CD4-positive, alpha-beta memory T cell (primary cell): ENCODE data around the gene MYO1F. TPM values are rescaled to one million over a fixed set of nuclear protein-coding genes. Genes with fewer than 3 reads are reported as not detected.

ENCODE experiments used
- CTCF ChIA-PET: fragments of 350-600 bp; sonication (Branson Sonifier 250); formaldehyde crosslinking; loops from one replicate; lab custom pipeline; 2021; ENCODE audit warnings: inconsistent platforms; ENCODE audit not compliant: partially characterized antibody; lab: Charles Lee
- POLR2A ChIA-PET: fragments of 350-600 bp; sonication (Branson Sonifier 250); formaldehyde crosslinking; loops from one replicate; lab custom pipeline; 2021; ENCODE audit not compliant: partially characterized antibody; lab: Charles Lee
- DNase-seq, 5 donors: peaks; one replicate each; pipeline versions ENCODE4 v3.0.0 to v3.0.0-alpha.2; 2020 to 2022; ENCODE audit warnings: mixed read lengths in 1 of 5
- H3K27ac ChIP-seq: one replicate; pipeline ENCODE4 v1.7.0; 2013; ENCODE audit warnings: low read depth, low read length
- H3K27me3 ChIP-seq: 2 replicates; pipeline ENCODE4 v1.7.0; 2013; ENCODE audit warnings: mild to moderate bottlenecking, low read length, moderate library complexity; ENCODE audit not compliant: insufficient read depth
- H3K36me3 ChIP-seq: 2 replicates; pipeline ENCODE4 v1.7.0; 2013; ENCODE audit warnings: mild to moderate bottlenecking, low read length, moderate library complexity; ENCODE audit not compliant: insufficient read depth
- H3K4me1 ChIP-seq: 2 replicates; pipeline ENCODE4 v1.7.0; 2013; ENCODE audit warnings: mild to moderate bottlenecking, low read length, moderate library complexity; ENCODE audit not compliant: insufficient read depth
- H3K4me3 ChIP-seq, 2 donors: one replicate each; pipeline ENCODE4 v1.7.0; 2013; ENCODE audit warnings: low read length in 2 of 2, mild to moderate bottlenecking in 1 of 2
- H3K9me3 ChIP-seq, 2 donors: one replicate each; pipeline ENCODE4 v1.7.0; 2013; ENCODE audit warnings: low read length in 2 of 2, control low read depth in 1 of 2; ENCODE audit not compliant: control insufficient read depth in 1 of 2
- H3K27ac Mint-ChIP-seq, 7 donors: one replicate each; pipeline ENCODE4 v1.8.0; 2020 to 2021; ENCODE audit warnings: mixed read lengths in 7 of 7, mild to moderate bottlenecking in 6 of 7, inconsistent platforms in 3 of 7, moderate library complexity in 3 of 7
- H3K27me3 Mint-ChIP-seq, 2 donors: one replicate each; pipeline ENCODE4 v1.8.0; 2020 to 2021; ENCODE audit warnings: mixed read lengths in 2 of 2
- H3K36me3 Mint-ChIP-seq, 2 donors: one replicate each; pipeline ENCODE4 v1.8.0; 2020 to 2021; ENCODE audit warnings: mixed read lengths in 2 of 2, inconsistent platforms in 1 of 2, mild to moderate bottlenecking in 1 of 2
- H3K4me1 Mint-ChIP-seq, 4 donors: one replicate each; pipeline ENCODE4 v1.8.0; 2020 to 2021; ENCODE audit warnings: mixed read lengths in 4 of 4, mild to moderate bottlenecking in 1 of 4
- H3K4me3 Mint-ChIP-seq, 8 donors: one replicate each; pipeline ENCODE4 v1.8.0; 2020 to 2021; ENCODE audit warnings: mixed read lengths in 8 of 8, mild to moderate bottlenecking in 7 of 8, moderate library complexity in 6 of 8, inconsistent platforms in 3 of 8
- H3K9me3 Mint-ChIP-seq, 8 donors: one replicate each; pipeline ENCODE4 v1.8.0; 2020 to 2021; ENCODE audit warnings: mixed read lengths in 8 of 8, mild to moderate bottlenecking in 5 of 8, inconsistent platforms in 3 of 8, moderate library complexity in 1 of 8
- intact Hi-C: fragments of 100-400 bp; cut with micrococcal nuclease; formaldehyde crosslinking; loops from one replicate; pipeline ENCODE4 v1.15.1; 2023
- polyA plus RNA-seq, 2 donors: library from polyadenylated mRNA; unstranded; fragments of 300-500 nt; fragmentation: Illumina TruSeq; gene quantifications; one replicate each; pipeline ENCODE4 v1.2.3, GENCODE V29; 2021
- total RNA-seq, 2 experiments: library from RNA; stranded (reverse); gene quantifications; one replicate each; pipeline ENCODE4 v1.2.3, GENCODE V29; 2021

Gene MYO1F
- total and polyA plus RNA-seq, 4 experiments from 2014 or later: 35.9 to 359 (median 220) TPM

DNA sequence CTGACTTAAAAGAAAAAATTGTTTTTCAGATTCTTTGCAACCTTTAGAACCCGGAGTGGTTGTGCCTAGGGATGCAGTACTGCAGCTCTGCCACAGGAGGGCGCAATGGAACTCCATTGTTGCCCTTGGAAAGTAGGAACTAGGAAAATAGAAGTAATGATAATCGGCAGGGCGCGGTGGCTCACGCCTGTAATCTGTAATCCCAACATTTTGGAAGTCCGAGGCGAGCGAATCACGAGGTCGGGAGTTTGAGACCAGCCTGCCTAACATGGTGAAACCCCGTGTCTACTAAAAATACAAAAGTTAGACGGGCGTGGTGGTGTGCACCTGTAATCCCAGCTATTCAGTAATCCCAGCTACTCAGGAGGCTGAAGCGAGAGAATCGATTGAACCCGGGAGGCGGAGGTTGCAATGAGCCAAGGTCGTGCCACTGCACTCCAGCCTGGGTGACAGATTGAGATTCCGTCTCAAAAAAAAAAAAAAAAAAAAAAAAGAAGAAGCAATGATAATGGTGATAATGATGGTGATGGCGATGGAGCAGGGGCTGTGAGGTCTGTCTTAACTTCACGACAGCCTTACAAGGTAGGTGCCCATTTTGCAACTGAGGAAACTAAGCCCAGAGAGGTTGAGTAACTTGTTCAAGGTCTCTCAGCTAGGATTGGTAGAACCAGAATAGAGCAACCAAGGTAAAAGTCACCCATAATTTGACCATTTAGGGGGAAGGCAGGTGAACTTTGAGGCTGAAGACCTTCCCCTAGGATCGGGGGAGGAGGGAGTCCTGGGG, 38.8 kb upstream of the MYO1F start:
- ChIA-PET CTCF (interaction anchor here (0.7 to 3.4 kb wide), 14 partner anchors 11 to 1982 kb away, joined by 3 to 14 read pairs (median 4); partner anchors contain the start of gene MARCHF2), POLR2A (interaction anchor here (0.6 to 1.4 kb wide), 2 partner anchors 22 to 29 kb away, joined by 3 read pairs; no protein-coding TSS in a partner anchor)
- Histone ChIP-seq H3K27me3 (no peaks in the 10 kb centered on the region), H3K36me3 (no peaks in the 10 kb centered on the region), H3K4me1 (peaks cover 20% of the 10 kb centered on the region), H3K27ac (no peak overlapping the region), H3K9me3 (no peaks in the 10 kb centered on the region), H3K4me3 (no peak overlapping the region)
- Mint-ChIP-seq H3K4me3 (peak overlapping the region in 4 of 8 donors; percentile 22 to 64 (median 44)), H3K36me3 (peaks cover 0 to 2% of the 10 kb centered on the region in 2 donors), H3K27ac (peak overlapping the region in 6 of 7 donors; percentile 11 to 57 (median 46)), H3K4me1 (peaks cover 9 to 27% (median 17%) of the 10 kb centered on the region in 4 donors), H3K27me3 (peaks cover 3 to 8% of the 10 kb centered on the region in 2 donors), H3K9me3 (peaks cover 0 to 1% (median 0%) of the 10 kb centered on the region in 8 donors)
- peak; percentile 51 to 63 (median 56) for DNase-seq
- intact Hi-C loops: loop anchor here (1.0 kb wide), 1 partner anchor 36 kb away; no protein-coding TSS in a partner anchor

DNA sequence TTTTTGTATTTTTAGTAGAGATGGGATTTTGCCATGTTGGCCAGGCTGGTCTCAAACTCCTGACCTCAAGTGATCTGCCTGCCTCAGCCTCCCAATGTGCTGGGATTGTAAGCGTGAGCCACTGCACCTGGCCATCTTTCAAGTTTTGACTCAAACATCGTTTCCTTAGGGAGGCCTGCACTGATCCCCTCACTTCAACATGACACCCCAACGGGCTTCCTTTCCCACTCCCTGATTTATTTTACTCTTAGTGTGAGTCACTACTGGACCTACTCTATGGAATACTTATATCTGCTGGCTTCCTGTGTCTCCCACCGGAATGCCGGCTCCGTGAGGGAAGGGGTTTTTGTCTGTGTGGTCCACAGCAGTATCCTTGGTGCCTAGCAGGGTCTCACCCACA, 37.8 kb upstream of the MYO1F start:
- Histone ChIP-seq H3K4me3 (no peak overlapping the region), H3K27ac (no peak overlapping the region), H3K4me1 (peaks cover 24% of the 10 kb centered on the region), H3K9me3 (no peaks in the 10 kb centered on the region), H3K36me3 (no peaks in the 10 kb centered on the region), H3K27me3 (no peaks in the 10 kb centered on the region)
- intact Hi-C loops: loop anchor here (1.0 kb wide), 1 partner anchor 35 kb away; no protein-coding TSS in a partner anchor
- Mint-ChIP-seq H3K9me3 (peaks cover 0 to 1% (median 0%) of the 10 kb centered on the region in 8 donors), H3K36me3 (peaks cover 0 to 5% of the 10 kb centered on the region in 2 donors), H3K27ac (peak overlapping the region in 6 of 7 donors; percentile 1 to 88 (median 33)), H3K27me3 (peaks cover 1 to 2% of the 10 kb centered on the region in 2 donors), H3K4me1 (peaks cover 11 to 31% (median 20%) of the 10 kb centered on the region in 4 donors), H3K4me3 (no peak overlapping the region)
- POLR2A ChIA-PET: interaction anchor here (1.4 kb wide), 1 partner anchor 21 kb away, joined by 3 read pairs; no protein-coding TSS in a partner anchor
- CTCF ChIA-PET: interaction anchor here (0.8 to 3.4 kb wide), 10 partner anchors 10 to 1983 kb away, joined by 3 to 19 read pairs (median 4); partner anchors contain the start of gene MARCHF2
- no peak for DNase-seq

DNA sequence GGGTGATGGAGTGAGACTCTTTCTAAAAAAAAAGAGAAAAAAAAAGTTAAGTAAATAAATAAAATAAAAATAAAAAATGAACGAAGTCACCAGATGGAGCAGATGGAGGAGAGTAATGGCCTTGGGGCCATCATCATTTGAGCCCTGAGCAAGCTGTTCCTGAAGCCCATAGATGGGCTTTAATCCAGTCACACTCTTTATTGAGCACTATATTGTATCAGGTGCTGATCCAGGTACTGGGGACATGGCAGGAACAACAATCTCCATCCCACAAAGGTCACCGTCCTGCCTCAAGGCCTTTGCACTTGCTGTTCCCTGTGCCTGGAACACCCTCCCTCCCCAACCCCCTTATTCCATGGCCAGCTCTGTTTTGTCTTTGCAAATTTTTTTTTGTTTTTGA, 37.2 kb upstream of the MYO1F start:
- Mint-ChIP-seq H3K9me3 (peaks cover 0 to 1% (median 0%) of the 10 kb centered on the region in 8 donors), H3K27me3 (peaks cover 1 to 2% of the 10 kb centered on the region in 2 donors)
- POLR2A ChIA-PET: interaction anchor here (1.4 kb wide), 1 partner anchor 21 kb away, joined by 3 read pairs; no protein-coding TSS in a partner anchor

DNA sequence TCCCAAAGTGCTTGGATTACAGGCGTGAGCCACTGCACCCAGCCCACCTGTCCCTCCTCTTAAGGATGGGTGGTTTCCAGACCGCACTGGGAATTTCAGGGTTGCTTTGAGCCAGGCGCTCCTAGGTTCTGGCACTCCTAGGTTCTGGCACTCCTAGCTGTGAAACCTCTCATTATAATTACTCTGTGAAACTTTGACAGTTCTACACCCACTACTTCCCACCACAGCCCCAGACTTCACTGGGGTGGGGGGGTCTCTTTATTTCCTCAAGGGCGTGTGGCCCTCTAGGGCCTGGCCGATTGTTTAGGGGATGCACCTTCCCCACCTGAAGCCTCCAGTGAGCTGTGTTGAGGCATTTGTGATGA, 35.5 kb upstream of the MYO1F start:
- intact Hi-C loops: no loop called here
- Mint-ChIP-seq H3K4me1 (peaks cover 21 to 50% (median 36%) of the 10 kb centered on the region in 4 donors), H3K36me3 (peaks cover 4 to 13% of the 10 kb centered on the region in 2 donors), H3K27ac (peak overlapping the region in 4 of 7 donors; percentile 68 to 89 (median 78)), H3K9me3 (peaks cover 0 to 3% (median 0%) of the 10 kb centered on the region in 8 donors), H3K27me3 (peaks cover 1 to 2% of the 10 kb centered on the region in 2 donors), H3K4me3 (peak overlapping the region in 6 of 8 donors; percentile 31 to 69 (median 60))
- no peaks in the 10 kb centered on the region for H3K27me3 ChIP-seq
- ChIA-PET CTCF (interaction anchor here (0.7 to 2.5 kb wide), 3 partner anchors 19 to 1880 kb away, joined by 3 to 19 read pairs (median 11); no protein-coding TSS in a partner anchor), POLR2A (interaction anchor here (1.3 kb wide), 1 partner anchor 22 kb away, joined by 4 read pairs; no protein-coding TSS in a partner anchor)
- no peaks in the 10 kb centered on the region for H3K9me3 ChIP-seq
- no peak for DNase-seq
- H3K27ac ChIP-seq: no peak overlapping the region
- H3K4me3 ChIP-seq: no peak overlapping the region
- no peaks in the 10 kb centered on the region for H3K36me3 ChIP-seq
- peaks cover 38% of the 10 kb centered on the region for H3K4me1 ChIP-seq

More for the DNA sequence above, 37.2 kb upstream of the MYO1F start:
- DNase-seq: no peak
- Histone ChIP-seq H3K36me3 (no peaks in the 10 kb centered on the region), H3K27me3 (no peaks in the 10 kb centered on the region), H3K27ac (no peak overlapping the region), H3K4me3 (no peak overlapping the region), H3K9me3 (no peaks in the 10 kb centered on the region), H3K4me1 (peaks cover 29% of the 10 kb centered on the region)
- CTCF ChIA-PET: interaction anchor here (0.9 to 3.4 kb wide), 7 partner anchors 10 to 201 kb away, joined by 3 to 19 read pairs (median 6); partner anchors contain the start of gene MARCHF2
- Mint-ChIP-seq H3K4me3 (no peak overlapping the region), H3K36me3 (peaks cover 0 to 8% of the 10 kb centered on the region in 2 donors), H3K4me1 (peaks cover 16 to 37% (median 25%) of the 10 kb centered on the region in 4 donors), H3K27ac (peak overlapping the region in 1 of 7 donors; percentile 7)
- intact Hi-C loops: no loop called here

DNA sequence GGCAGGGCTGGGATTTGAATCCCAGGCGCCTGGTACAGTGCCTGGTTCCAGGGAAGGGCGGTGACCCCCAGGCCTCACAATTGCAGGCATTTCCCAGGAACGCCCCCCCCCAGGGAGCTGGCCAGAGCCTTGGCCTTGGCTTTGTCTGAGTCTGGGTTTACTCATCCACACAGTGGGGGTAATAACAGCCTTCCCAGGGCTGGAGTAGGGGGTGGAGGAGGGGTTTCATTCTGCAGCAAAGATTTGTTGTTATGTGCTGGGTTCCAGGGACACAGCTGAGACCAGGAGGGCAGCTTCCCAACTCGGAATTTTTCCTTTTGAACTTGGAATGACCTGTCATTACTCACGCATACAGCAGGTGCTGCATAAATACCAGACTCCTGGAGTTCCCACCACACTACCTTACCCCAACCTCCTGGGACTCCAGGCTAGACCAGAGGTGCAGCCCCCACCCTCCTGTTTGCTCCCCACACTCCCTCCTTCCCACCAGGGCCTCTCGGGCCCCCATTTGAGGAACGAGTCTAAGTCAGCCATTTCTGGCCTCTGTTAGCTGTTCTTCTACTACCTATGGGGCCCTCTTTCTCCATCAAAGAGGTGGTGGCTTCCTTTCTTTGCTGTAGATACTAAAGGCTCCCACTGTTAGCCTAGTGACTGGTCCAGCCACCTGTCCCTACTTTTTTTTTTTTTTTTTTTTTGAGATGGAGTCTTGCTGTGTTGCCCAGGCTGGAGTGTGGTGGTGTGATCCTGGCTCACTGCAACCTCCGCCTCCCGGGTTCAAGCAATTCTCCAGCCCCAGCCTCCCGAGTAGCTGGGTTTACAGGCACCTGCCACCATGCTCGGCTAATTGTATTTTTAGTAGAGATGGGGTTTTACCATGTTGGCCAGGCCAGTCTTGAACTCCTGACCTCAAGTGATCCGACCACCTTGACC, 34.9 kb upstream of the MYO1F start:
- no peaks in the 10 kb centered on the region for H3K27me3 ChIP-seq
- H3K36me3 ChIP-seq: no peaks in the 10 kb centered on the region
- Mint-ChIP-seq H3K27ac (peak overlapping the region; percentile 70 to 92 (median 84)), H3K4me1 (peaks cover 21 to 53% (median 40%) of the 10 kb centered on the region in 4 donors), H3K27me3 (peaks cover 1 to 2% of the 10 kb centered on the region in 2 donors), H3K4me3 (peak overlapping the region; percentile 57 to 90 (median 78)), H3K36me3 (peaks cover 5 to 17% of the 10 kb centered on the region in 2 donors), H3K9me3 (peaks cover 0 to 1% (median 0%) of the 10 kb centered on the region in 8 donors)
- POLR2A ChIA-PET: interaction anchor here (1.2 to 1.5 kb wide), 3 partner anchors 17 to 32 kb away, joined by 3 to 5 read pairs (median 4); no protein-coding TSS in a partner anchor
- DNase-seq: peak in 1 of 5 donors; percentile 19
- no peaks in the 10 kb centered on the region for H3K9me3 ChIP-seq
- no peak overlapping the region for H3K4me3 ChIP-seq
- peaks cover 38% of the 10 kb centered on the region for H3K4me1 ChIP-seq
- intact Hi-C loops: loop anchor here (2.0 kb wide), 1 partner anchor 19 kb away; no protein-coding TSS in a partner anchor
- no peak overlapping the region for H3K27ac ChIP-seq
- CTCF ChIA-PET: interaction anchor here (0.7 to 2.5 kb wide), 3 partner anchors 19 to 1881 kb away, joined by 3 to 11 read pairs (median 4); no protein-coding TSS in a partner anchor

DNA sequence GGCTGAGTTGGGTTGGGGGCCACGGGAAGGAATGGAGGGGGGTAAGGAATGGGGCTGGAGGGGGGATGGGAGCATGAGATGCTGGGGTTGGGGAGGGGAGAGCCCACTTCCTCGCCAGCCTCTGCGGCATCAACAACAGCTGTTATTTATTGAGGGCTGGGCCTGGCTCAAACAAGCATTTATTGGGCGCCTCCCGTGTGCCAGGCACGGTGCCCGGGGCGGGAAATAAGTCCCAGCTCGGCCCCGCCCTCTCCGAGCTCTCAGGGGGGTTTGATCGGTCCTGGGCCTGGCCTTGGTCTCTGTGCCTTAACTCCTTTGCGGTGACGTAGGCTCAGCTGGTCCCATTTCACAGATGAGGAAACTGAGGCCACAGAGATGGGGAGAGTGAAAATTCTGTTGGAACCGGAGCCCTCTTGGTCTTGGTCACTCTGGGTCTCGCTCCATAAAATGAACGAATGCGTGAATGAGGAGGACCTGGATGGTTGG, 34.2 kb upstream of the MYO1F start:
- CTCF ChIA-PET: interaction anchor here (1.0 kb wide), 1 partner anchor 25 kb away, joined by 4 read pairs; no protein-coding TSS in a partner anchor
- Histone ChIP-seq H3K36me3 (no peaks in the 10 kb centered on the region), H3K27me3 (no peaks in the 10 kb centered on the region), H3K4me3 (no peak overlapping the region), H3K4me1 (peaks cover 38% of the 10 kb centered on the region), H3K9me3 (no peaks in the 10 kb centered on the region), H3K27ac (no peak overlapping the region)
- intact Hi-C loops: loop anchor here (2.0 kb wide), 1 partner anchor 19 kb away; no protein-coding TSS in a partner anchor
- peaks cover 22 to 60% (median 46%) of the 10 kb centered on the region in 4 donors for H3K4me1 Mint-ChIP-seq
- no peak for DNase-seq
- POLR2A ChIA-PET: interaction anchor here (1.2 to 1.5 kb wide), 3 partner anchors 16 to 31 kb away, joined by 3 to 5 read pairs (median 4); no protein-coding TSS in a partner anchor
- H3K4me3 Mint-ChIP-seq: peak overlapping the region in 7 of 8 donors; percentile 10 to 84 (median 64)
- peak overlapping the region in 5 of 7 donors; percentile 46 to 89 (median 81) for H3K27ac Mint-ChIP-seq
- peaks cover 1 to 2% of the 10 kb centered on the region in 2 donors for H3K27me3 Mint-ChIP-seq
- H3K36me3 Mint-ChIP-seq: peaks cover 11 to 22% of the 10 kb centered on the region in 2 donors
- H3K9me3 Mint-ChIP-seq: peaks cover 0 to 1% (median 0%) of the 10 kb centered on the region in 8 donors
